HepG2 (cell line): ENCODE measurements around the gene GDPD4.

ENCODE experiments used
- ATF2 ChIP-seq: sonication (generic); formaldehyde crosslinking; IDR thresholded peaks from 2 replicates; pipeline ENCODE4 v1.4.0; 2020; ENCODE audit warnings: missing genetic modification reagents
- CTCF ChIP-seq: sonication (generic); formaldehyde crosslinking; IDR thresholded peaks from 2 replicates; pipeline ENCODE4 v1.5.0; 2020; ENCODE audit warnings: mild to moderate bottlenecking, missing genetic modification reagents, moderate library complexity
- HNRNPK ChIP-seq: fragments of 200-400 bp; formaldehyde crosslinking; IDR thresholded peaks from 2 replicates; pipeline ENCODE4 v1.6.1; 2018; ENCODE audit warnings: low read length, low read depth, moderate library complexity, mild to moderate bottlenecking; ENCODE audit not compliant: poor library complexity, severe bottlenecking
- KAT8 ChIP-seq: IDR thresholded peaks from 2 replicates; pipeline ENCODE4 v1.6.1; 2016; ENCODE audit warnings: missing genetic modification reagents, missing compliant biosample characterization
- NFE2L1 ChIP-seq: sonication (generic); formaldehyde crosslinking; IDR thresholded peaks from 2 replicates; pipeline ENCODE4 v1.4.0; 2020; ENCODE audit warnings: missing genetic modification reagents, mild to moderate bottlenecking, borderline replicate concordance
- POLR2A ChIP-seq, 2 experiments: IDR thresholded peaks; 2 replicates each; pipeline ENCODE4 v1.6.1; 2011; ENCODE audit warnings: low read depth in 2 of 2, low read length in 2 of 2, mild to moderate bottlenecking in 1 of 2, moderate library complexity in 1 of 2; ENCODE audit not compliant: insufficient read depth in 1 of 2
- POLR2AphosphoS5 ChIP-seq: IDR thresholded peaks from 2 replicates; pipeline ENCODE4 v1.6.1; 2012; ENCODE audit warnings: low read depth, low read length
- RFX5 ChIP-seq: IDR thresholded peaks from 2 replicates; pipeline ENCODE4 v1.6.1; 2011; ENCODE audit warnings: low read depth, low read length, improper control_type of control experiment
- TCF7 ChIP-seq: sonication (generic); IDR thresholded peaks from 2 replicates; pipeline ENCODE4 v1.6.1; 2016; ENCODE audit warnings: antibody characterized with exemption, low read depth
- U2AF1 ChIP-seq: fragments of 200-400 bp; formaldehyde crosslinking; optimal IDR thresholded peaks from 2 replicates; pipeline ENCODE3; 2017; ENCODE audit warnings: mild to moderate bottlenecking, low read depth, low read length
- ZBTB1 ChIP-seq: sonication (generic); formaldehyde crosslinking; IDR thresholded peaks from 2 replicates; pipeline ENCODE4 v1.4.0; 2020; ENCODE audit warnings: missing genetic modification reagents, borderline replicate concordance
- ZNF24 ChIP-seq: fragments of 450-650 bp; IDR thresholded peaks from 2 replicates; pipeline ENCODE4 v1.6.1; 2017; ENCODE audit warnings: antibody characterized with exemption, mild to moderate bottlenecking

- TF ChIP-seq POLR2AphosphoS5 (no peak), RFX5 (no peak), POLR2A (IDR thresholded peaks at IDR 0.05; ENCODE audit: insufficient read depth in 1 of 2, low read depth in 2 of 2, low read length in 2 of 2) (no peak), NFE2L1 (CRISPR knock-in tag) (no peak), HNRNPK (no peak), ATF2 (CRISPR knock-in tag) (no peak), KAT8 (CRISPR knock-in tag) (no peak), CTCF (CRISPR knock-in tag) (no peak), U2AF1 (no peak), ZBTB1 (CRISPR knock-in tag) (no peak), TCF7 (no peak), ZNF24 (no peak)
Observed at GRCh38 chr11:77262803-77263202, 38.7 kb downstream of the GDPD4 start.
